ENCODE data around the gene HOXA11.

The HOXA11 gene

DNA sequence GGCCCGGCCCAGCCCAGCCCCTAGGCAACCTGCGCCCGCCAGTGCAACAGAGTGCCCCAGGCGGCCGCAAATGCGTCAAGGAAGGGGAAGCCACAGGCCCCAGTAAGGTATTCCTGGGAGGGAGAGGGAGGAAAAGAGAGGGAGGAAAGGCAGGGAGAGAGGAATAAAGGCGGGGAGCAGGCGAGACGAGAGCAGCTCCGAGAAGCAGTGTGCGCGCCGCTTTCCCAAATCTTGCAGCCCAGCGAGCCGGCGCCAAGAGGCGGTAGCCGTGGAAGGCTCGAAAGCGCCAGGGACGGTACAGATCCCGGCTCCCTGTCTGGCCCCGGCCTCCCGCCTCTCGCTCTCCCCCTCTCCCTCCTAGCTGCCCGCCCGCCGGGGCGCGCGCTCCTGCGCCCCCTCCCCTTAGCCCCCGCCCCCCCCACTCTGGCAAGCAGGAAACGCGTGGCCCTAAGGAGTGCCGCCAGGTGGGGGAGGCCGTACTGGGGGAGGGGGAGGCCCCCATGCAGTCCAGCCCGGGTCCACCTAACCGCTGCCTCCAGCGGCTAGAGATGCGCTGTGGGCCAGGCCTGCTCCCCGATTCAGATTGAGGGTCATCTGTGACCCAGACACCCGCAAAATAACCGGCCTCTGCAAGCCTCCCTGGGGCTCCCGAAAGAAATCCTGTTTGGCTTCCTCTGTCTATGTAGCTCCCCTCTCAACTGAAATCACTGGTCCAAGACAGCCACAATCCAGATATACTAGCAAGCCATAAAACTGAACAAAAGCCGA, 15.2 kb downstream of the HOXA11 start:
- no peak for DNase-seq (ENCODE audit: low read depth)

DNA sequence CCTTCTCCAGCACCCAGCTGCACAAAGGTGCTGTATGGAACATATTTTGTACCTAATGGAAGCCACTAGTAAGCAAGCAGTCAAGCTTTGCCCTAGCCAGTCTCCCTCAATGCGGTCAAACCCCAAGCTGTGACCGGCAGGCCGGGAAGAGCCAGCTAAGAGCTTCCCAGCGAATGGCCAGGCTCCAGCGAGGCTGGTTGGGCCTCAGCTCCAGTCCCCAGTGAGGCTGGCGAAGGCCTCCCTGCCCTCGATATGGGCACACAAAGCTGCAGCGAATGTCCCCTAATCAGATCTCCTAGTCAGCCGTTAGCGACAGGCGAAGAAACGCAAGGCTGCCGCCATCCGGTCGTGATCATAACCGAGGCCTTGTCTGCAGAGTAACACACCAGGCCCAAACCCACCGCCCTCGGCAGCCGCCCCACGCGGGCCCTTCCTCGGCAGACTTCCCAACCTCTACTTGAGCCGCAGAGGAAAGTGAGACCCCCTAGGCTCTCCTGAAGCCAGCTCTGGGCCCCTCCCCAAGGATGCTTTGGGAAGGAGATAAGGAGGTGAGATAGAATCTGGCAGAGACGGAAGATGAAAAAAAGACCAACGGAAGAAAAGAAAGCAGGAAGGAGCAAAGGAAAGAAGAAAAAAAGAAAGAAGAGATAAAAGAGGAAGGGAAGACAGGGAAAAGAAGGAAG, 16.6 kb downstream of the HOXA11 start:
- DNase-seq (ENCODE audit: low read depth): no peak

DNA sequence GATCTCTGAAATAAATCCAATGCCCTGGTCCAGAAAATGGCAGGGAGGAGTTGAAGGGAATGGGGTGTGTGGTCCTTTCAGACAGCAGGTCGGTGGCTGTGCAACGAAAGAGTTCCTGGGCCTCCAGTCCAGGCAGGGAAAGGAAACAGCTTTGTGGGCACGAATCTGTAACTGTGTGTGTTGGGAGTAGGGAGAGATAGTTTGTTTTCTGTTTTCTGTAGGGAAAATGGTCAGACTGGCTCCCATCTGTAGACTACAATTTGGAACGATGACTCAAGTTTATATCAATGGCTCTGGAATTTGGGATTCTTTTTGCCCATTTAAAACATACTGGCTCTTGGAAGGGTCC, 17.1 kb downstream of the HOXA11 start:
- DNase-seq (ENCODE audit: low read depth): no peak

DNA sequence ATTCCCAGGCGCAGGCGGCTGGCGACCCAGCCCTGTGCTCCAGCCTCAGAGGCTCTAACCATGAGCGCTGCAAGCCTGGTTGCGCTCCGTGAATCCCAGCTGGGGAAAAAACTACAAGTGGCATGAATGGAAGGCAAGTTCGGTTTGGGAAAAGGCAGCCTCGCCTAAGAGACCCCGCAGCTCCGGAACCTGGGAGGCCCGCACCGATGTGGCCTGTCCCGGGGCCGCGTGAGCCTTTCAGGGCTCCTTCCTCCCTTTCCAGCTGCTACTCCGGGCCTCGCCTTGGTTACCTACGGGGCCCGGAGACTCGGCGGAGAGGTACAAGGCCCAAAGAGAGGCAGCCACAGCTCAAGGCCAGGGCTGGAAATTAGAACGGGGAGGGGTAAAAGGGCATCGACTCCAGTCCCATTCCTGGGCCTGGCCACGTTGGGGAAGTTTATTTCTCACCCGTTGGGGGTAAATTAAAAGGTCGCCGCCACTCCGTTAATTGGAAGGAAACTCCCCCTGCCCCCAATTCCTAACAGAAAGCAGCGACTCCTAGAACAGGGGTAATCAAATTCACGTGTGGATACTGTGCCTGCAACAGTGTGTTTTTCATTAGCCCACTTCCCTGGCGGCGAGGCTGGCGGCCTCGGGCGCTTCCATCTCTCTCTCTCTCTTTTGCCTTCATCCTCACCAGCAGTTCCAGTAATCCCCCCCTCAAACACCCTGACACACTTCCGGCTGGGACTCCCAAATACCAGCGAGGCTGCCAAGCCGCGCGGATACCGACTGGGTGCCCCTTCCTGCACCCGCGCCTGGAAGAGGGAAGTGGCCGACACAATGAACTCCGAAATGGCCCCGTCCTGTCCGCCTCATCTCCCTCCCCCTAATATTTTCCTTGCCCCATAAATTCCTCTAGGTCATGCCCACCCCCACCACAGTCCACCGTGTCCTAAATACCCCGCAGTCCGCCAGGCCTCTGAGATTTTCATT, 18.2 kb downstream of the HOXA11 start:
- DNase-seq (ENCODE audit: low read depth): no peak

DNA sequence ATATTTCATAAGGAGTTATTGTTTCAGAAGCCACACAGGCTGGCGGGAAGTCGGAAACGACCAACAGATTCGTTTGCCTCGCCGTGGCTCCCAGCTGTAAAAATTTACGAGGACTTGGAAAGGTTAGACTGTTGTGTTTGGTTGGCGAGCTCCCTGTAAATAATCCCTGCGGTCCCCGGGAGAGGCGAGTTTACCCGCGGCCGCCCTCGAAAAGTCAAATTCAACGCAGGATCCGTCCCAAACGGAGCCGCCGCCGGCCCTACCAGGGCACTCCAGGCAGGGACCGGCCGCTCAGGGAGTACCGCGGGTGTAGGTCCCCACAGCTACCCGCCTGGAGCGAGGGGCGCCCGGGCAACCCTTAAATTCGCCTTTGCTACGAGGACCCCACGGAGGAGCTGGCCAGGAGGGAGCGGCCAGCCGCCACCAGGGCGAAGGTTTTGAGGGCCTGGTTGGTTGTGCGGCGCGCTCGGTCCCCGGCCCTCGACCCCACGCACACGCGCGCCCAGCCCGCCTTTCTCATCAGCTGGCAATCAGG, 19.0 kb downstream of the HOXA11 start:
- no peak for DNase-seq (ENCODE audit: low read depth)

DNA sequence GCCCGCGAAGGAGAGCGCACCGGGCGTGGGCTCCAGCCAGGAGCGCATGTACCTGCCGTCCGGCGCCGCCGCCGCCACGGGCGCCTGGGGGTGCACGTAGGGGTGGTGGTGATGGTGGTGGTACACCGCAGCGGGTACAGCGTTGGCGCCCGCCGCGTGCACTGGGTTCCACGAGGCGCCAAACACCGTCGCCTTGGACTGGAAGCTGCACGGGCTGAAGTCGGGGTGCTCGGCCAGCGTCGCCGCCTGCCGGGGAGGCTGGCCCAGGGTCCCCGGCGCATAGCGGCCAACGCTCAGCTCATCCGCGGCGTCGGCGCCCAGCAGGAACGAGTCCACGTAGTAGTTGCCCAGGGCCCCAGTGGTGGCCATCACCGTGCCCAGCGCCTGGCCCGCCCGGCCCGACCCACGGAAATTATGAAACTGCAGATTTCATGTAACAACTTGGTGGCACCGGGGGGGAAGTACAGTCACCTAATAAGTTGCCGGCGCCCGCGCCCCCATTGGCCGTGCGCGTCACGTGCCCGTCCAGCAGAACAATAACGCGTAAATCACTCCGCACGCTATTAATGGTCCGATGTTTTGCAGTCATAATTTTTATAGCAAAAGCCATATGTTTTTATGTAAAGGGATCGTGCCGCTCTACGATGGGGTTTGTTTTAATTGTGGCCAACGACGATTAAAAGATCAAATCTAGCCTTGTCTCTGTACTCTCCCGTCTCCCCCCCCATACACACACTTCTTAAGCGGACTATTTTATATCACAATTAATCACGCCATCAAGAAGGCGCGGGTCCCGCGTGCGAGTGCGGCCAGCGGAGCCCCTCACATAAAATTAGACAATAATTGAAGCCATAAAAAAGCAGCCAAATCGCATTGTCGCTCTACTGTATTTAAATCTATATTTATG, 19.7 kb downstream of the HOXA11 start, which contains the start of gene HOXA9:
TSS of gene HOXA9 (minus strand) at position 449 of the 907 bp plus-strand sequence. CDS start at position 369, 80 bp downstream.
- DNase-seq (ENCODE audit: low read depth): no peak

DNA sequence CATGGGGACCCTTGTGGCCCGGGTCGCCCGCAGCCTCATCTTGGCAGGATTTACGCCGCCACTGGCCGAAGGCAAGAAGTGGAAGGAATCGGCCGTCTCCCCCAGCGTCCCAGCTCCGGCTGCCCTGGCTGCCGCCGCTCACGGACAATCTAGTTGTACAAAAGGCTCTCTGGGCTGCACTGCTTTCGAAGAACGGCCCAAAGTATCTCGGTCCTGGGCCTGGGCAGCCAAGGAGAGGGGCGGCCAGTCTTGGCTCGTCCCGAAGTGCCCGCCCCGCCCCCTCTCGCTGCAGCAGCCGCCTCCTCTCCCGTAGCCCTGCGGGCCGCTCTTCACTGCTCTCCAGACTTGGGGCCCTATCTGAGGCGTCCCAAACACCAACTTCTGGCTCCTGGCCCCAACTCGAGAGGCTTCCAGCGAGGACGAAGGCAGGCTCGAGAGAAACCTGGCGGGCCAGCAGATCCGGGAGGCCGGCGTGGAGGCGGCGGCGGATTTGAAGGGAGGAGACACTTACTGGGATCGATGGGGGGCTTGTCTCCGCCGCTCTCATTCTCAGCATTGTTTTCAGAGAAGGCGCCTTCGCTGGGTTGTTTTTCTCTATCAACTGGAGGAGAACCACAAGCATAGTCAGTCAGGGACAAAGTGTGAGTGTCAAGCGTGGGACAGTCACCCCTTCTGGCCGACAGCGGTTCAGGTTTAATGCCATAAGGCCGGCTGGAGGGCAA, 20.5 kb downstream of the HOXA11 start:
- no peak for DNase-seq (ENCODE audit: low read depth)

DNA sequence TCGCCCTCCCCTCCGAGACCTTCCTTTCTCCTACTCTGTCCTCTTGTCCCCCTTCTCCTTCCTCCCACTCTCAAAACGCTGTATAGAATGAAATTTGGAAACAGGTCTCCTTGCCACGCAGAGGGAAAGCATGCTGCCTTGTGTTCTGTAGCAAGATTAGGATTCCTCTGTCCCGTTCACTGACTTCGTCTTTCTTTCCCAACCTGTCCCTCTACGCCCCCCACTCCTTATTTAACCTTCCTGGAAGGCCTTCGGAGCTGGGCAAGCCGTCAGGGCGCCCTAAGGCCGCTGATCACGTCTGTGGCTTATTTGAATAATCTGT, 21.0 kb downstream of the HOXA11 start:
- no peak for DNase-seq (ENCODE audit: low read depth)

DNA sequence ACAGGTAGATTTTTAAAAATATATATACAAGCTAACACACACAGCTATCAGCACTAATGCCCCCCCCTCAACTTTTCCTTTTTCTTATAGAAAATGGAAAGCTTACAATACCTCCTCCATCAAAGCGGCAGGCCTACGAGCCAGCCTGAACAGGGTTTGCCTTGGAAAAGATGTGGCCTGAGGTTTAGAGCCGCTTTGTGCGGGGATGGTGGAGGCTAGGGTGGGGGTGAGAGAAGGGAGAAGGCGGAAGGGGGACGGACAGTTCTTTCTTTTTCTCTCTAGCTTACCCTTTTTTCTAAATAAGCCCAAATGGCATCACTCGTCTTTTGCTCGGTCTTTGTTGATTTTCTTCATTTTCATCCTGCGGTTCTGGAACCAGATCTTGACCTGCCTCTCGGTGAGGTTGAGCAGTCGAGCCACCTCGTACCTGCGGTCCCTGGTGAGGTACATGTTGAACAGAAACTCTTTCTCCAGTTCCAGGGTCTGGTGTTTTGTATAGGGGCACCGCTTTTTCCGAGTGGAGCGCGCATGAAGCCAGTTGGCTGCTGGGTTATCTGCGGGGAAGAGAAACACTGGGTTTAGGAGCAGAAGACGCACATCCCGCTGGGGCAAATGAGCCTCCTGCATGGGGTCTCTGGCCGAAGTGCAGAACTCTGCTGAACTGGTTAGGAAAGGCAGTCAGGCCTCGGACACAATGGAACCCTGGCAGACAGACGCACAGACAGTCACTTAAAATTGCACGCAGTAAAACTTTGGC, 21.6 kb downstream of the HOXA11 start:
- no peak for DNase-seq (ENCODE audit: low read depth)

DNA sequence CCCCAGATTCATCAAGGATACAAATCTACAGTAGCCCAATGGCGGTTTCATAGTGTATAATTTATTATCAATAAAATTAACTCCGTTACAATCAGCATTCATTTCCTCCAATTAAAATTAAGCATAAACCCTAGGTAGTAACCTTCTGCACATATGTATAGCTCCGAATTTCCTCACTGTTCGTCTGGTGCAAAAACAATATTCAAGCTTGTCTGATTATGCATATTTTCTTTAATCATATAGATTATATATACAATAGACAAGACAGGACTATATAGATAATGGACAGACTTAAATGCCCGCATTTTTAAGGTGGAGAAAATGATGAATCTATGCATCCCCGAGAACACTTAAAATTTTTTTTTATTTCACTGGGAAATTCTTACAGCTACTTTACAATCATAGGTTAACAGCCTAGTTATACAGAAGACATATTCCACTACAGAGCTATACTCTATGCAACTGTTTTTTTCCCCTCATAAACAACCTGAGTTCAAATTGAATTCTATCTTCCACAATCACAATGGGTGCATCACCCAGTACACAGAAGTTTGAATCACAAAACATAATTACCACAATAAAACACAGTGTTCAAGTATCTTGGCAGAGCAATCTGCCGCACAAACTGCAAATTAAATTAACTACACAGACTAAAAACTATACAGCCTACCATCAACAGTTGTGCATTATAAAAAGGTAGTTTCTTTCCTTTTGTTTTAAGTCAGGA, 22.3 kb downstream of the HOXA11 start:
- no peak for DNase-seq (ENCODE audit: low read depth)

DNA sequence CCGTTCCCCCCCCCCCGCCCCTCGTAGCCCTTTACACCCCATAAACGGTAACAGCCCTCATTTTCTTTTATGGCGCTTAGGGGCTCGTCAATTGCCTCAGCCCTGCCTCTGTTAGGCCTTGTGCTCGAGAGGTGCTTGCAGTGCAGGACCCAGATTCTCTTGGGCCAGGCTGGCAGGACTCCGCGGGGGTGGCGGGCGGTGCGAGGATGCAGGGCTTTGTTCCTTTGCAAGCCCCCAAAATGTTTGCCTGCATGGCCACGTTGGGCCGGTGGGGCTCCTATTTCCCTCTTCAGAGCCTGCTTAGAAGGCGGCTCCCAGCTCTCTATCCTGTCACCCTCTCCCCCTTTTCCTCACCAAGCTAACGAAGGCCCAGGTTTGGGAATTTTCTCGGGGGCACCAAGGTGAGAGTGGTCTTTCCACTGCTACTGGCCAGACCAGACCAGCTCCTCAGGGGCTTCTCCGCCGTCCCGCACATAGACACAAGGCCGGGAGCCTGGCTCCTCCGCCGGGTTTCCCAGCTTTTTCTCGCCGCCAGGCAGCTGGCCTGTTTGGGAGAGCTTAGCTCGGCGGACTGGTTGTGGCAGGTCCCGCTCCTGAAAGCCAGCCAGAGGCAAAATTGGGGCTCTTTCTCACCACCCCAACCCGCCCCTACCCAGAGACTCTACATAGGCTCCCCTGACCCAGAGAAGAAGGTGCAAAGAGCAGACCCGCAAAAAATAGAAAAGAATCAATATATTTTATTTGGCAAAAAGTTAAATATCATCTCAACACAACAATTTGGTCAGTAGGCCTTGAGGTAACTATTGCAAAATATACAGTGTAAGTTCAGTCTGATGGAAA, 23.1 kb downstream of the HOXA11 start:
- no peak for DNase-seq (ENCODE audit: low read depth)

DNA sequence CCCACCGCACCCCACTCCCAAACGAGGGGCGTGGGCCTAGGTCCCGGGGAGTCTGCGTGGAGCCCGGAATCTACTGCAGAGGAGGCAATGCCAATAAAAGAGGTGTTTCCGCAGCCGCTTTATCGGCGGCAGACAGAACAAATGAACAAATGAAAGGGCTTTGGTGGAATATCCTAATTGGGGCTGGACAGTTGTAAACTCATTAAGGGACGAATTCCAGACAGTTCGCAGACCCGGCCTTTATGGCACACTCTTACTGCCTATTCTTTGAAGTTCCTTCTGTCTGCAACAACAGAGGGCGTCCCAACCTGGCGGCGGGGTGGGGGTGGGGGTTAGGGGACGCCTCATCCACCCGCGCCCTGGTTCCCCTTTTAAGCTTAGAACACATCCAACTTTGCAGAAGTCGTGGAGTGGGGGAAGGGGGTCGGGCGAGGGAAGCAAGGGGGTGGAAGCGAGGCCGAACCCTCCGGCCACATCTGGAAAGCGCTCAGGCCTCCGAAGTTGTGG, 23.8 kb downstream of the HOXA11 start:
- DNase-seq (ENCODE audit: low read depth): no peak

DNA sequence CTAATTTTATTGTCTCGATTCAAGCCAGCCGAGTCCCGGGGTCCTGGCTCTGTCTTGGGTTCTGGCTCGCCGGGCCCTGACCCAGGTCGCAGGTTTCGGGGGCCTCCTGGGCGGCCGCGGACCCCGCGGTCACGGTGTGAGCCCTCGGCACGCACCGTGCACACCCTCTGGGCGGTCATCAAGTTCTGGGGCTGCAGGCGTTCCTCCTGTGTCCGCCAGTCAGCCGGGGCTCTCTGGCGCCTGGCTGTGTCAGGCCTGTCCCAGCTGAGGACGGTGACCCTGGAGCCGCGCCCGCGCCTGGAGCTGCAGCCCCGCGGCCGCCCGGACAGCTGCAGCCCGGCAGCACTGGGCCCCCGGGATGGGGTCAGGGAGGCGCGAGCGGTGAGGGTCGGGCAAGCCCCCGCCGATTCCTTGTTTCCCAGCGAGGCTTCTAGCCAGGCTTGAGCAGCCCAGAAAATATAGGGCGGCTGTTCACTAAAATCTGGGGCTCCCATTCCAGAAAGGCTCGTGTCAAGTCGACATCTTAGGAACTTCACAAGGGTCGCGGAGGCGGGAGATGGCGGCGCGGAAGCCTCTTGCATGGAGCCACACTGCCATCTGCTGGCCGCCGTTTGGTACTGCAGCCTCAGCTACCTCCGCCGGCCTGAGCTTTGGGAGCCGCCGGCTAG, 24.4 kb downstream of the HOXA11 start:
- peak; percentile 59 for DNase-seq (ENCODE audit: low read depth)

DNA sequence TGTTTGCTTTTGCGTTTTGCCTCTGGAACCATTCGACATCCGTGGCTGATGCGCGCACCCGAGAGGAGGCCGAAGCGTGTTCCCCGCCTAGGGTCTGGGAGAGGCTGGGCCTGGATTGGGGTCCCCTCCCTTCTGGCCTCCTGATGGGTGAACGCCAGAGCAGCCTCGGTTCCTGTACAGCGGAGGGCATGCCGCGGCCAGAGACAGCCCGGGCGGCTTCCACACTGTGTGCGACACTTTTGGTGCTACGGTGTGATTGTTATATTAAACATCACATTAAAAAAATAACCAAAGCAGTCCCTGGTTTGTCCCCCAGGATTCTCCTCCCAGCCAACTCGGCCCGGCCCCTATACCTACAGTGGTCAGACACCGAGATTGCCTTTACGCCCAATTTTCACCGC, 24.9 kb downstream of the HOXA11 start:
- no peak for DNase-seq (ENCODE audit: low read depth)

DNA sequence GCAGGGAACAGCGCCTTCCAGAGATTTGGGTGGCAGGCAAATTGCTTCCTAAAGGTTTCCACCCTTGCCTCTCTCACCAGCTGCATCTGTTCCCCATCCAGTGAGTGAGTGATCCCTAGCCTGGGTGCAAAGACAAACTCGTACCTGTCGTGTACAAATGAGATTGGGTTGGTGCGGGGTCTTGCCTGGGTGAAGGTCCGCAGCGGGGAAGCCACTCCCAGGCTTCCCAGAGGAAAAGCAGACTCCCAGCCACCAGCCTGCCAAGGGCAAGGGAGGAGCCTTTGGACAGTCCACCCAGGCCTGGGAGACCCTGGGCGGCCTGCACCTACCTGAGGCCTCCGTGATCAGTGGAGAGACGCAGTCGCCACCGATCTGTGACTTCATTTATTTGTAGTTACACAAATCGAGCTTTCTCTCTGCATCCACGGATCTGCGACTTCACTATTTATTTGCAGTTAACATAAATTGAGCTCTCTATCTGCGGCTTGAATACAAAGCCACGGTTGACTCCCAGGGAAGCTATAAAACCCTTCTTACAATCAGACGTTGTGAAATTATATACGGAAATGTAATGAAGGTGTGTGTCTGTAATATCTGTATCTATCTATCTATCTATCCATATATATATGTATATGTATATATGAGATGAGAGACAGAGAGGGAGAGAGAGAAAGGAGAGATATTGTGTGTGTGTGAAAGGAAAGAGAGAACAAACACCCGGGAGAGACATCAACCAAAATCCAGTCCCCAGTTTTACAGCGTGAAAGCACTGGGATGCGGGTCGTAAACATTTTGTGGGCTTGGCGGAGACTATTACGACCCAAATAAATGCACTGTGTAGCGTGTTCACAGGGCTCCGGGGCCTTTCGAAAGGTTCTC, 25.5 kb downstream of the HOXA11 start:
- no peak for DNase-seq (ENCODE audit: low read depth)

DNA sequence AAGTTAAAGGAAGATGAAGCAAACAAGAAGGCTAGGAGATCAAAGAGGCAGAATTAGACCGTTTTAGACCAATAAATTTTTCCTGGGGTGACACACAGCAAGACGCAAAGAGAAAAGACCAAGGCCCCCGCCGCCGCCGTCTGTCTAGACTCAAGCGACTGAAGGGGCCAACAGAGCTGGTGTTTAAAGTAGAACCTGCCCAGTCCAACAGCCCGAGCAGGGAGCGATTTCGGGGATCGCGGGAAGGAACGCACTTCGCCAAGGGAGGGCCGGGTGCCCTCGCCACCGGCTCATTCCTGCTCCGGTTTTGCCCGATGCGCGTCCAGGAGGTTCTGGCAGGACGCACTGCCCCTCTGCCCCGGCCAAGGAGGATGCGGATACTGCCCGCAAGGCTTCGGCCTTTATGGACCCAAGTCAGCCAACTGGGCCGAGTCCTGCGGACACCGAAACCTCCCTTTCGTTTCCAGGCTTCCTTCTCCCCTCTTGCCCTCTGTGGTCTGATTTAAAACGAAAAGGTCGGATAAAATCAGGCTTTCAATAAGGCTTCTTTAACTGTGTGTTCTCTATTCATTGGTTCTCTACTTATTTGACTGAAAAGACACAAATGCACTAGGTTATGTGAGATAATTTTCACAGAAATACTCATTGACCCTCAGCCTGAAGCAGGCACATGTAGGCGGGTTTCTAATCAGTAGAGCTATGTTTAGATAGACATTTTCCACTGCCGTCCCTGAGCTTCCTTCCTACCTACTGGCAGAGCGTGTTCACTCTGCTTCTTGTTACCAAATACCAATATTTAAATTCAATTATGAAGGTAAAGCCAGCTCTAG, 26.4 kb downstream of the HOXA11 start:
- DNase-seq (ENCODE audit: low read depth): no peak
